Heart left ventricle (tissue), 16 donors: ENCODE data around the gene COBL. TPM values are rescaled to one million over a fixed set of nuclear protein-coding genes. Genes with fewer than 3 reads are reported as not detected.

Experiments used
- ATAC-seq, 4 donors: fragments of 200-7000 bp; cut with Tn5 transposase; one replicate each; pipeline ENCODE4 v1.9.1; 2020 to 2022; ENCODE audit warnings: moderate library complexity in 4 of 4, mild to moderate bottlenecking in 3 of 4, moderate number of reproducible peaks in 1 of 4
- DNase-seq, 5 donors: peaks; one replicate each; pipeline ENCODE4 v3.0.0-alpha.2; 2020
- H3K27ac ChIP-seq, 12 donors: fragments of 200-600 bp; sonication (generic) in 4 of 12; one replicate each; pipeline versions ENCODE4 v1.5.0 to v1.8.0; 2016 to 2022; ENCODE audit warnings: mild to moderate bottlenecking in 2 of 12
- H3K27me3 ChIP-seq, 9 donors: fragments of 200-600 bp; sonication (generic) in 2 of 9; one replicate each; pipeline versions ENCODE4 v1.5.1 to v1.8.0; 2016 to 2022; ENCODE audit warnings: mild to moderate bottlenecking in 3 of 9
- H3K36me3 ChIP-seq, 9 donors: fragments of 200-600 bp; sonication (generic) in 2 of 9; one replicate each; pipeline versions ENCODE4 v1.5.0 to v1.8.0; 2018 to 2022; ENCODE audit warnings: mild to moderate bottlenecking in 2 of 9
- H3K4me1 ChIP-seq, 12 donors: fragments of 200-600 bp; sonication (generic) in 4 of 12; one replicate each; pipeline versions ENCODE4 v1.5.0 to v1.8.0; 2016 to 2022; ENCODE audit warnings: mild to moderate bottlenecking in 3 of 12
- H3K4me3 ChIP-seq, 12 donors: fragments of 200-600 bp; sonication (generic) in 4 of 12; one replicate each; pipeline versions ENCODE4 v1.5.0 to v1.8.0; 2017 to 2022; ENCODE audit warnings: mild to moderate bottlenecking in 9 of 12, moderate library complexity in 4 of 12
- H3K9me3 ChIP-seq, 12 donors: fragments of 200-600 bp; sonication (generic) in 4 of 12; one replicate each; pipeline versions ENCODE4 v1.5.0 to v1.8.0; 2016 to 2022; ENCODE audit warnings: mild to moderate bottlenecking in 1 of 12
- POLR2A ChIP-seq, 2 donors: fragments of 450-650 bp; IDR thresholded peaks; one replicate each; pipeline ENCODE4 v1.6.1; 2017; ENCODE audit warnings: antibody characterized with exemption in 2 of 2, mild to moderate bottlenecking in 2 of 2, moderate library complexity in 2 of 2
- WGBS, 4 donors: extraction: QIAGEN DNeasy Blood & Tissue Kit in 2 of 4; methylation state at CpG; one replicate each; pipeline versions ENCODE4 v1.1.5 to v1.1.7; 2013 to 2018; 5-methylcytosine and 5-hydroxymethylcytosine counted together
- intact Hi-C, 10 donors: fragments of 100-400 bp; cut with DNase I; formaldehyde crosslinking; loops; one replicate each; pipeline versions ENCODE4 v1.11.1 to v1.14.2; 2022
- polyA plus RNA-seq, 2 donors: library from polyadenylated mRNA; stranded (reverse); fragments of 200-250 nt; gene quantifications; one replicate each; pipeline ENCODE4 v1.2.3, GENCODE V29; 2013
- total RNA-seq, 9 donors: library from RNA; depleted of rRNA in 2 of 9; stranded (reverse); fragments of >200 nt in 2 of 9; fragmentation: NEBNext Ultra II Directional in 3 of 9; extraction: Animal tissue kit (Norgen Biotek cat#: 25700) in 3 of 9; gene quantifications; one replicate each; pipeline versions ENCODE4 v1.1.0 to v1.2.4, GENCODE V29; 2016 to 2023
- TF ChIP-seq, protein P1 (sequence below), 12 donors: fragments of 200-600 bp; sonication (generic) in 4 of 12; IDR thresholded peaks; one replicate each; pipeline versions ENCODE4 v1.5.0 to v1.8.0; 2018 to 2022; ENCODE audit warnings: antibody characterized with exemption in 12 of 12, mild to moderate bottlenecking in 5 of 12
- donor health status: ischemic (EF 13 %, LVEDD 7.1; RV severe dilation, severe dysfunction).
- donor health status: healthy with polysubstance abuse.
- donor health status: DM: no; HTN: yes; CAD: no.
- donor health status: DM: no; HTN: no; CAD: no.
- donor health status: ischemic (EF 25% LVEDD 6.9; RV normal size, moderate dysfunction).
- donor health status: ischemic (EF 25% LVEDD 5.7; RV mildly dilated, moderate dysfunction).
- donor health status: healthy.
- donor health status: DM: yes; HTN: yes; CAD: no.
- donor health status: ischemic (EF 35%, LVEDD 5.7; RV mildly dilated, moderate dysfunction).
- donor health status: nonischemic (EF 11% LVEDD 7.7; RV severe dilation, severe dysfunction).
- donor health status: DM: yes; HTN: yes; CAD: no.
- donor health status: PGD.
- donor health status: ischemic (EF 29% LVEDD 5.4; RV normal size, mild dysfunction).
- donor health status: nonischemic (EF 23%, LVEDD 6.1; RV moderate dilation, normal function).

COBL gene
- total and polyA plus RNA-seq, 11 donors: 25.9 to 123 (median 80.4) TPM

- 60 to 72% (median 67%) methylated on average over 6 of the region's 6 CpGs for WGBS, 4 donors
- H3K27me3 ChIP-seq: no peaks in the 10 kb centered on the region
- DNase-seq (no peak), ATAC-seq (no peak)
- no peaks in the 10 kb centered on the region for H3K4me1 ChIP-seq
- TF ChIP-seq POLR2A (IDR thresholded peaks at IDR 0.05): no peak
- TF ChIP-seq, protein P1, sequence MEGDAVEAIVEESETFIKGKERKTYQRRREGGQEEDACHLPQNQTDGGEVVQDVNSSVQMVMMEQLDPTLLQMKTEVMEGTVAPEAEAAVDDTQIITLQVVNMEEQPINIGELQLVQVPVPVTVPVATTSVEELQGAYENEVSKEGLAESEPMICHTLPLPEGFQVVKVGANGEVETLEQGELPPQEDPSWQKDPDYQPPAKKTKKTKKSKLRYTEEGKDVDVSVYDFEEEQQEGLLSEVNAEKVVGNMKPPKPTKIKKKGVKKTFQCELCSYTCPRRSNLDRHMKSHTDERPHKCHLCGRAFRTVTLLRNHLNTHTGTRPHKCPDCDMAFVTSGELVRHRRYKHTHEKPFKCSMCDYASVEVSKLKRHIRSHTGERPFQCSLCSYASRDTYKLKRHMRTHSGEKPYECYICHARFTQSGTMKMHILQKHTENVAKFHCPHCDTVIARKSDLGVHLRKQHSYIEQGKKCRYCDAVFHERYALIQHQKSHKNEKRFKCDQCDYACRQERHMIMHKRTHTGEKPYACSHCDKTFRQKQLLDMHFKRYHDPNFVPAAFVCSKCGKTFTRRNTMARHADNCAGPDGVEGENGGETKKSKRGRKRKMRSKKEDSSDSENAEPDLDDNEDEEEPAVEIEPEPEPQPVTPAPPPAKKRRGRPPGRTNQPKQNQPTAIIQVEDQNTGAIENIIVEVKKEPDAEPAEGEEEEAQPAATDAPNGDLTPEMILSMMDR (IDR thresholded peaks at IDR 0.05): no peak
- H3K27ac ChIP-seq: no peak overlapping the region
- no peak overlapping the region for H3K4me3 ChIP-seq
- H3K36me3 ChIP-seq: no peaks in the 10 kb centered on the region
- intact Hi-C loops: loop anchor here in 1 of 10 donors (5.0 kb wide), 1 partner anchor 41 kb away; no protein-coding TSS in a partner anchor
- no peaks in the 10 kb centered on the region for H3K9me3 ChIP-seq
Observed at GRCh38 chr7:51227861-51228260, 88.7 kb downstream of the COBL start.

GRCh38 chr7:51226916-51227535 is 89.6 kb downstream of the COBL start:
- no peak overlapping the region for H3K27ac ChIP-seq
- intact Hi-C loops: loop anchor here in 1 of 10 donors (5.0 kb wide), 1 partner anchor 40 kb away; no protein-coding TSS in a partner anchor
- 82 to 89% (median 86%) methylated on average over 9 to 10 of the region's 10 CpGs for WGBS, 4 donors
- TF ChIP-seq, protein P1 (IDR thresholded peaks at IDR 0.05): no peak
- TF ChIP-seq POLR2A (IDR thresholded peaks at IDR 0.05): no peak
- H3K4me3 ChIP-seq: no peak overlapping the region
- no peaks in the 10 kb centered on the region for H3K36me3 ChIP-seq
- no peak for DNase-seq
- no peak for ATAC-seq
- no peaks in the 10 kb centered on the region for H3K9me3 ChIP-seq
- H3K27me3 ChIP-seq: no peaks in the 10 kb centered on the region
- no peaks in the 10 kb centered on the region for H3K4me1 ChIP-seq

GRCh38 chr7:51226063-51226755 is 90.4 kb downstream of the COBL start:
- Histone ChIP-seq H3K9me3 (no peaks in the 10 kb centered on the region), H3K4me3 (no peak overlapping the region), H3K36me3 (no peaks in the 10 kb centered on the region), H3K4me1 (no peaks in the 10 kb centered on the region), H3K27me3 (no peaks in the 10 kb centered on the region), H3K27ac (no peak overlapping the region)
- intact Hi-C loops: loop anchor here in 1 of 10 donors (5.0 kb wide), 1 partner anchor 39 kb away; no protein-coding TSS in a partner anchor
- no peak for ATAC-seq
- no peak for TF ChIP-seq POLR2A (IDR thresholded peaks at IDR 0.05)
- TF ChIP-seq, protein P1 (IDR thresholded peaks at IDR 0.05): no peak
- no peak for DNase-seq
- WGBS, 4 donors: 61 to 81% (median 65%) methylated on average over 8 of the region's 8 CpGs

GRCh38 chr7:51224811-51225595 is 91.6 kb downstream of the COBL start:
- Histone ChIP-seq H3K27ac (no peak overlapping the region), H3K4me1 (no peaks in the 10 kb centered on the region), H3K27me3 (no peaks in the 10 kb centered on the region), H3K36me3 (no peaks in the 10 kb centered on the region), H3K4me3 (no peak overlapping the region), H3K9me3 (no peaks in the 10 kb centered on the region)
- no peak for DNase-seq
- 75 to 81% (median 79%) methylated on average over 17 of the region's 17 CpGs for WGBS, 4 donors
- ATAC-seq: peak; percentile 43 to 62 (median 55)
- no peak for TF ChIP-seq POLR2A (IDR thresholded peaks at IDR 0.05)
- TF ChIP-seq, protein P1 (IDR thresholded peaks at IDR 0.05): peak in 8 of 12 donors; percentile 9 to 44 (median 22)
- intact Hi-C loops: loop anchor here in 1 of 10 donors (5.0 kb wide), 1 partner anchor 38 kb away; no protein-coding TSS in a partner anchor
